ENCODE data around the gene CLDND2. TPM values are rescaled to one million over a fixed set of nuclear protein-coding genes. Genes with fewer than 3 reads are reported as not detected.

Gene CLDND2
- total RNA-seq, 4 donors from 2014 or later = not detected

- Histone ChIP-seq H3K4me3 (replicated peaks in 1 of 3) (peak overlapping the region; percentile 9 to 87 (median 65)), H3K27me3 (no peaks in the 10 kb centered on the region), H3K4me1 (peaks cover 14 to 24% of the 10 kb centered on the region in 2 donors), H3K36me3 (no peaks in the 10 kb centered on the region), H3K27ac (peak overlapping the region; percentile 72 to 90 (median 88)), H3K9me3 (no peaks in the 10 kb centered on the region)
- TF ChIP-seq POLR2A (IDR thresholded peaks at IDR 0.05) = peak in 1 of 2 donors; percentile 90
- TF ChIP-seq, protein P1, sequence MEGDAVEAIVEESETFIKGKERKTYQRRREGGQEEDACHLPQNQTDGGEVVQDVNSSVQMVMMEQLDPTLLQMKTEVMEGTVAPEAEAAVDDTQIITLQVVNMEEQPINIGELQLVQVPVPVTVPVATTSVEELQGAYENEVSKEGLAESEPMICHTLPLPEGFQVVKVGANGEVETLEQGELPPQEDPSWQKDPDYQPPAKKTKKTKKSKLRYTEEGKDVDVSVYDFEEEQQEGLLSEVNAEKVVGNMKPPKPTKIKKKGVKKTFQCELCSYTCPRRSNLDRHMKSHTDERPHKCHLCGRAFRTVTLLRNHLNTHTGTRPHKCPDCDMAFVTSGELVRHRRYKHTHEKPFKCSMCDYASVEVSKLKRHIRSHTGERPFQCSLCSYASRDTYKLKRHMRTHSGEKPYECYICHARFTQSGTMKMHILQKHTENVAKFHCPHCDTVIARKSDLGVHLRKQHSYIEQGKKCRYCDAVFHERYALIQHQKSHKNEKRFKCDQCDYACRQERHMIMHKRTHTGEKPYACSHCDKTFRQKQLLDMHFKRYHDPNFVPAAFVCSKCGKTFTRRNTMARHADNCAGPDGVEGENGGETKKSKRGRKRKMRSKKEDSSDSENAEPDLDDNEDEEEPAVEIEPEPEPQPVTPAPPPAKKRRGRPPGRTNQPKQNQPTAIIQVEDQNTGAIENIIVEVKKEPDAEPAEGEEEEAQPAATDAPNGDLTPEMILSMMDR (IDR thresholded peaks at IDR 0.05) = no peak
- 0 to 1% methylated on average over 45 to 46 of the region's 54 CpGs for WGBS, 2 donors
- peak; percentile 99 for DNase-seq
- intact Hi-C loops (cut with DNase I) = no loop called here
Observed at GRCh38 chr19:51366389-51367254, 2.2 kb downstream of the CLDND2 start.

GRCh38 chr19:51365965-51366388, 2.8 kb downstream of the CLDND2 start, which contains the start of gene ETFB:
TSS of gene ETFB (minus strand) at chr19:51366388. CDS start at chr19:51366326, 62 bp downstream.
- peak within 1 kb of the TSS; percentile 23 to 87 (median 65) for H3K4me3 ChIP-seq (replicated peaks in 1 of 3)
- intact Hi-C loops (cut with DNase I) = no loop called here
- no peaks in the 10 kb centered on the region for H3K27me3 ChIP-seq
- H3K9me3 ChIP-seq = no peaks in the 10 kb centered on the region
- no peaks in the 10 kb centered on the region for H3K36me3 ChIP-seq
- no peak for DNase-seq
- H3K4me1 ChIP-seq = peaks cover 14 to 24% of the 10 kb centered on the region in 2 donors
- TF ChIP-seq POLR2A (IDR thresholded peaks at IDR 0.05) = no peak
- TF ChIP-seq, protein P1 (IDR thresholded peaks at IDR 0.05) = no peak
- peak within 1 kb of the TSS; percentile 72 to 90 (median 88) for H3K27ac ChIP-seq
- 0 to 1% methylated on average over 7 to 15 of the region's 27 CpGs for WGBS, 2 donors

DNA sequence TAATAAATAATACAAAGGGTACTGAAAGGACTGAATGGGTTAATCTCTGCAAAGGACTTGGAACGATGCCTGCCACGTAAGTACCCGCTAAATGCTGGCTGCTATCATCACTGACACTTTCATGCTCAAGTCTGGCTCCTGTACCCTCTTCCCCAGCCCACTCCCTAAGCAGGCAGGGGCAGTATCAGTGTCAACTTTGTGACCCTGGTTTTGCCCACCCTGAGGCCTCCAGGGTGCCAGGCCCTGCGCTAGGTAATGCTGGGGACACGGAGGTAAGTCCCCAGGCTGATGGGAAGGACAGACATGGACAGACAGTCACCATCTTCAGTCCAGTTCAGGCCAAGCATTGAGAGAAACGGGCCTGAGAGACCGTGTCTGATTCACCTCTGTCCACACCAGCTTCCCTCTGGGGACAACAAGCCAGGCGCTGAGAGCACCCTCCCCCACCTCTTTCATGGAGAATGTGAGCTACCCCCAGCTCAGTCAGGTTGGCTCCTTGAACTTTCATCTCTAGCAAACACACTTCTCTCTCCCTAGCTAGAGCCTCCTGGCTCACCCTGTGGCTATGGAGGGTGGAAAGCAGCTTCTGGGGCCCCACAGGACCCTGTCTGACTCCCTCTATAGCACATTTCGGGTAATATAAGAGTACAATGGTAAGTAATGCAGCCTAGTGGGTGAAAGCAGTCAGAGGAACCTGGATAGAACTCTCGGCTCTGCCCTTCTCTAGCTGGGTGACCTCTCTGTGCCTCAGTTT, 3.4 kb downstream of the CLDND2 start:
- intact Hi-C loops (cut with DNase I) = no loop called here
- peaks cover 14 to 24% of the 10 kb centered on the region in 2 donors for H3K4me1 ChIP-seq
- H3K27ac ChIP-seq = peak overlapping the region; percentile 72 to 90 (median 88)
- DNase-seq = peak; percentile 52 to 56
- peak overlapping the region; percentile 23 to 78 (median 65) for H3K4me3 ChIP-seq (replicated peaks in 1 of 3)
- no peak for TF ChIP-seq POLR2A (IDR thresholded peaks at IDR 0.05)
- TF ChIP-seq, protein P1 (IDR thresholded peaks at IDR 0.05) = no peak
- no peaks in the 10 kb centered on the region for H3K9me3 ChIP-seq
- no peaks in the 10 kb centered on the region for H3K36me3 ChIP-seq
- 13 to 15% methylated on average over 9 to 10 of the region's 10 CpGs for WGBS, 2 donors
- H3K27me3 ChIP-seq = no peaks in the 10 kb centered on the region

- TF ChIP-seq POLR2A (IDR thresholded peaks at IDR 0.05) = no peak
- TF ChIP-seq, protein P1 (IDR thresholded peaks at IDR 0.05) = no peak
- DNase-seq = no peak
- H3K27ac ChIP-seq = no peak overlapping the region
- no peak overlapping the region for H3K4me3 ChIP-seq (replicated peaks in 1 of 3)
- peaks cover 14 to 24% of the 10 kb centered on the region in 2 donors for H3K4me1 ChIP-seq
- H3K27me3 ChIP-seq = no peaks in the 10 kb centered on the region
- 82 to 86% methylated on average over 12 to 15 of the region's 15 CpGs for WGBS, 2 donors
- intact Hi-C loops (cut with DNase I) = no loop called here
- H3K36me3 ChIP-seq = no peaks in the 10 kb centered on the region
- H3K9me3 ChIP-seq = no peaks in the 10 kb centered on the region
Observed at GRCh38 chr19:51364200-51365106, 4.3 kb downstream of the CLDND2 start.
